HG03354 (cell line): ENCODE data around the gene NCK1.
"Not testable (repeated sequence)": the region's sequence is repeated elsewhere in the genome, so short reads cannot be mapped to it uniquely, and the experiment has no call there.

Experiments
- ATAC-seq: cut with Tn5 transposase; IDR thresholded peaks from one replicate; pipeline ENCODE4 v1.9.1; 2021; ENCODE audit warnings: mild to moderate bottlenecking; ENCODE audit not compliant: unreplicated experiment, poor library complexity, severe bottlenecking

Gene NCK1

GRCh38 chr3:136974670-136975069 is 112.7 kb downstream of the NCK1 start:
- no peak for ATAC-seq

- no peak for ATAC-seq
These were observed 117.2 kb downstream of the NCK1 start for GRCh38 chr3:136979204-136979603.

- no peak for ATAC-seq
These were observed 117.7 kb downstream of the NCK1 start for GRCh38 chr3:136979684-136980083.

GRCh38 chr3:136982033-136982432 is 120.0 kb downstream of the NCK1 start:
- ATAC-seq = no peak

- no peak for ATAC-seq
These were observed 120.6 kb downstream of the NCK1 start for GRCh38 chr3:136982520-136983138.

- ATAC-seq = no peak
These were observed 122.8 kb downstream of the NCK1 start for GRCh38 chr3:136984837-136985236.

GRCh38 chr3:136987398-136987980 is 125.5 kb downstream of the NCK1 start:
- not testable (repeated sequence) for ATAC-seq

- ATAC-seq = no peak
These were observed 126.6 kb downstream of the NCK1 start for GRCh38 chr3:136988651-136989050.

- ATAC-seq = no peak
These were observed 127.9 kb downstream of the NCK1 start for GRCh38 chr3:136989781-136990524.

GRCh38 chr3:136990826-136991225 is 128.8 kb downstream of the NCK1 start:
- no peak for ATAC-seq

- no peak for ATAC-seq
These were observed 130.1 kb downstream of the NCK1 start for GRCh38 chr3:136992115-136992514.

- no peak for ATAC-seq
These were observed 132.9 kb downstream of the NCK1 start for GRCh38 chr3:136994772-136995516.

GRCh38 chr3:136995652-136996051 is 133.6 kb downstream of the NCK1 start:
- no peak for ATAC-seq
